A673 (cell line): ENCODE data around the gene TAS2R13. TPM values are rescaled to one million over a fixed set of nuclear protein-coding genes. Genes with fewer than 3 reads are reported as not detected.

Experiments used
- BruUV-seq: library from RNA; stranded (reverse); fragments of 400-500 nt; replicated peaks from 2 replicates; lab custom pipeline; 2021; lab: Mats Ljungman, UMichigan
- CTCF ChIA-PET: fragments of 300-600 bp; sonication (Branson Sonifier 250); formaldehyde crosslinking; loops from one replicate; lab custom pipeline; 2022; ENCODE audit warnings: antibody characterized with exemption; lab: Charles Lee
- POLR2A ChIA-PET: fragments of 300-600 bp; sonication (Branson Sonifier 250); formaldehyde crosslinking; loops from one replicate; lab custom pipeline; 2022; ENCODE audit warnings: antibody characterized with exemption; ENCODE audit not compliant: low non-redundant PET; lab: Charles Lee
- DNase-seq: peaks from one replicate; pipeline ENCODE4 v3.0.0-alpha.2; 2015; ENCODE audit warnings: low spot score
- H3K27ac ChIP-seq: fragments of 200-600 bp; sonication (generic); 2 replicates; pipeline ENCODE4 v1.5.1; 2016; ENCODE audit warnings: mixed run types, low read depth, mild to moderate bottlenecking, mixed read lengths, antibody characterized with exemption, low read length; ENCODE audit not compliant: poor library complexity, severe bottlenecking
- H3K27me3 ChIP-seq: fragments of 200-600 bp; sonication (generic); replicated peaks from 2 replicates; pipeline ENCODE4 v1.6.1; 2017; ENCODE audit warnings: mixed run types, low read depth, mild to moderate bottlenecking, mixed read lengths, antibody characterized with exemption, low read length; ENCODE audit not compliant: insufficient read depth, poor library complexity
- H3K36me3 ChIP-seq: fragments of 200-600 bp; sonication (generic); 2 replicates; pipeline ENCODE4 v1.6.1; 2016; ENCODE audit warnings: mixed run types, mild to moderate bottlenecking, mixed read lengths, antibody characterized with exemption, low read length; ENCODE audit not compliant: insufficient read depth, poor library complexity, severe bottlenecking
- H3K4me1 ChIP-seq: fragments of 200-600 bp; sonication (generic); 2 replicates; pipeline ENCODE4 v1.6.1; 2017; ENCODE audit warnings: mixed run types, mild to moderate bottlenecking, mixed read lengths, antibody characterized with exemption, low read length; ENCODE audit not compliant: insufficient read depth, poor library complexity, severe bottlenecking
- H3K4me3 ChIP-seq: fragments of 200-600 bp; sonication (generic); 2 replicates; pipeline ENCODE4 v1.5.1; 2016; ENCODE audit warnings: low read depth, mixed run types, mild to moderate bottlenecking, mixed read lengths, low read length; ENCODE audit not compliant: poor library complexity, severe bottlenecking
- H3K9me3 ChIP-seq: fragments of 200-600 bp; sonication (generic); 2 replicates; pipeline ENCODE4 v1.6.1; 2016; ENCODE audit warnings: mixed run types, low read depth, mild to moderate bottlenecking, mixed read lengths, antibody characterized with exemption, low read length; ENCODE audit not compliant: poor library complexity, severe bottlenecking
- EZH2 ChIP-seq: fragments of 200-600 bp; sonication (generic); IDR thresholded peaks from 2 replicates; pipeline ENCODE4 v1.6.1; 2017; ENCODE audit warnings: borderline replicate concordance, low read depth, mild to moderate bottlenecking, mixed read lengths, antibody characterized with exemption, low read length; ENCODE audit not compliant: poor library complexity, severe bottlenecking
- intact Hi-C: fragments of 100-400 bp; cut with micrococcal nuclease; formaldehyde crosslinking; loops from one replicate; pipeline ENCODE4 v1.10.0; 2022; ENCODE audit not compliant: unreplicated experiment
- total RNA-seq: library from RNA; stranded (reverse); gene quantifications from 2 replicates; pipeline ENCODE4 v1.2.3, GENCODE V29; 2021
- TF ChIP-seq, protein P1 (sequence below): fragments of 300-800, 200-600 bp; sonication (generic); conservative IDR thresholded peaks from 2 replicates; pipeline ENCODE4 v1.5.1; 2017; ENCODE audit warnings: low read depth, mild to moderate bottlenecking, antibody characterized with exemption, low read length, moderate library complexity, mixed read lengths

The TAS2R13 gene
- total RNA-seq, 1 experiment from 2014 or later: 2.3 TPM

DNA sequence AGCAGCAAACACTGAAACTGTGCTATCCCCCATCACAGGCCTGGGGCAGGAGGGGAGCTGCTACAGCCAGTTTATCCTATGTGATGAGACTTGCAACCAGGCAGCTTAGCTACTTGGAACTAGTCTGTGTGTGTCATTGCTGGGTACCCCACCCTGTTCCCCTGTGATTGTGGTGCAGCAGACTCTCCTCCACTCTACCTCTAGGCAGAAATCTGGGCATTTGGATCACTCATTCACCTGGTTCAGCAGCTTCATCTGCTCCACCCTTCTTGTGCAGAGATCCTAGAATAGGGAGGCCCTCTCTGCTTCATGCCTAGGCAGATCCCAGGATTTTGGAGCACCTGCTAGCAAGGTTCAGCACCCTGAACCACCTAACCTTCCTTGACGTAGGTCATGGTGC lies 8.8 kb downstream of the TAS2R13 start:
- no peaks in the 10 kb centered on the region for H3K4me1 ChIP-seq
- no peak overlapping the region for H3K27ac ChIP-seq
- ChIA-PET CTCF (no interaction called here), POLR2A (no interaction called here)
- no peak for DNase-seq
- H3K4me3 ChIP-seq: no peak overlapping the region
- H3K27me3 ChIP-seq: no peaks in the 10 kb centered on the region
- TF ChIP-seq, protein P1, sequence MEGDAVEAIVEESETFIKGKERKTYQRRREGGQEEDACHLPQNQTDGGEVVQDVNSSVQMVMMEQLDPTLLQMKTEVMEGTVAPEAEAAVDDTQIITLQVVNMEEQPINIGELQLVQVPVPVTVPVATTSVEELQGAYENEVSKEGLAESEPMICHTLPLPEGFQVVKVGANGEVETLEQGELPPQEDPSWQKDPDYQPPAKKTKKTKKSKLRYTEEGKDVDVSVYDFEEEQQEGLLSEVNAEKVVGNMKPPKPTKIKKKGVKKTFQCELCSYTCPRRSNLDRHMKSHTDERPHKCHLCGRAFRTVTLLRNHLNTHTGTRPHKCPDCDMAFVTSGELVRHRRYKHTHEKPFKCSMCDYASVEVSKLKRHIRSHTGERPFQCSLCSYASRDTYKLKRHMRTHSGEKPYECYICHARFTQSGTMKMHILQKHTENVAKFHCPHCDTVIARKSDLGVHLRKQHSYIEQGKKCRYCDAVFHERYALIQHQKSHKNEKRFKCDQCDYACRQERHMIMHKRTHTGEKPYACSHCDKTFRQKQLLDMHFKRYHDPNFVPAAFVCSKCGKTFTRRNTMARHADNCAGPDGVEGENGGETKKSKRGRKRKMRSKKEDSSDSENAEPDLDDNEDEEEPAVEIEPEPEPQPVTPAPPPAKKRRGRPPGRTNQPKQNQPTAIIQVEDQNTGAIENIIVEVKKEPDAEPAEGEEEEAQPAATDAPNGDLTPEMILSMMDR: no peak
- no peak for TF ChIP-seq EZH2
- no TSS peak for BruUV-seq
- peaks cover 24% of the 10 kb centered on the region for H3K9me3 ChIP-seq
- intact Hi-C loops: no loop called here
- H3K36me3 ChIP-seq: no peaks in the 10 kb centered on the region

DNA sequence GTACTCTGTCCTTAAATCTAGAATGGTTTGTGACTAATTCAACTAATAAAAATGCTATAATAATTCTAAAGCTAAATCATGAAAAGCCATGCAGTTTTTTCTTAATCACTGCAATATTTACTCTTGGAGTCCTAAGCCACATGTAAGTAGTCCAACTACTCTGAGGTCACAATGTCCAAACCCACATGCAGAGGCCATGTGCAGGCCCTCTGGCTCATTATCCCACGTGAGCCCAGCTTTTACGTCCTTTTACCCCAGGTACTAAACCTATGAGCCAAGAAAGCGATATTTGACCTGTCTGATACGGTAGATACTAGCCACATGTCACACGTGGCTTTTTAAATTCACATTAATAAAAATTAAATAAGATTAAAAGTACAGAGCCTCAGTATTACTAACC lies 12.5 kb downstream of the TAS2R13 start:
- Histone ChIP-seq H3K4me1 (no peaks in the 10 kb centered on the region), H3K9me3 (no peaks in the 10 kb centered on the region), H3K36me3 (no peaks in the 10 kb centered on the region), H3K27ac (no peak overlapping the region), H3K27me3 (no peaks in the 10 kb centered on the region), H3K4me3 (no peak overlapping the region)
- ChIA-PET POLR2A (no interaction called here), CTCF (no interaction called here)
- no TSS peak for BruUV-seq
- TF ChIP-seq, protein P1: no peak
- TF ChIP-seq EZH2: no peak
- no peak for DNase-seq
- intact Hi-C loops: no loop called here

- Histone ChIP-seq H3K27me3 (no peaks in the 10 kb centered on the region), H3K27ac (no peak overlapping the region), H3K4me1 (no peaks in the 10 kb centered on the region), H3K36me3 (no peaks in the 10 kb centered on the region), H3K4me3 (no peak overlapping the region), H3K9me3 (no peaks in the 10 kb centered on the region)
- intact Hi-C loops: no loop called here
- no TSS peak for BruUV-seq
- CTCF ChIA-PET: no interaction called here
- DNase-seq: no peak
- TF ChIP-seq EZH2: no peak
- TF ChIP-seq, protein P1: no peak
- POLR2A ChIA-PET: no interaction called here
Observed at GRCh38 chr12:10891937-10892336, 17.4 kb downstream of the TAS2R13 start.
